GM12892 (cell line): ENCODE data around the gene PTPRB.

Experiments used
- POLR2A ChIP-seq: IDR thresholded peaks from 2 replicates; pipeline ENCODE4 v1.6.1; 2011; ENCODE audit warnings: low read depth, low read length, control low read depth
- POLR2AphosphoS5 ChIP-seq: IDR thresholded peaks from 2 replicates; pipeline ENCODE4 v1.6.1; 2011; ENCODE audit warnings: low read depth, low read length, control low read depth
- TAF1 ChIP-seq: IDR thresholded peaks from 2 replicates; pipeline ENCODE4 v1.6.1; 2011; ENCODE audit warnings: low read depth, mild to moderate bottlenecking, control low read depth, low read length, borderline replicate concordance

GRCh38 chr12:70626180-70626579, 11.0 kb downstream of the PTPRB start:
- no peak for TF ChIP-seq POLR2AphosphoS5
- no peak for TF ChIP-seq POLR2A
- TF ChIP-seq TAF1: no peak
